GM12892 (cell line): Measurements from ENCODE around the gene SDK1.

Experiments
- POLR2A ChIP-seq: IDR thresholded peaks from 2 replicates; pipeline ENCODE4 v1.6.1; 2011; ENCODE audit warnings: low read depth, low read length, control low read depth
- POLR2AphosphoS5 ChIP-seq: IDR thresholded peaks from 2 replicates; pipeline ENCODE4 v1.6.1; 2011; ENCODE audit warnings: low read depth, low read length, control low read depth
- TAF1 ChIP-seq: IDR thresholded peaks from 2 replicates; pipeline ENCODE4 v1.6.1; 2011; ENCODE audit warnings: low read depth, mild to moderate bottlenecking, control low read depth, low read length, borderline replicate concordance

DNA sequence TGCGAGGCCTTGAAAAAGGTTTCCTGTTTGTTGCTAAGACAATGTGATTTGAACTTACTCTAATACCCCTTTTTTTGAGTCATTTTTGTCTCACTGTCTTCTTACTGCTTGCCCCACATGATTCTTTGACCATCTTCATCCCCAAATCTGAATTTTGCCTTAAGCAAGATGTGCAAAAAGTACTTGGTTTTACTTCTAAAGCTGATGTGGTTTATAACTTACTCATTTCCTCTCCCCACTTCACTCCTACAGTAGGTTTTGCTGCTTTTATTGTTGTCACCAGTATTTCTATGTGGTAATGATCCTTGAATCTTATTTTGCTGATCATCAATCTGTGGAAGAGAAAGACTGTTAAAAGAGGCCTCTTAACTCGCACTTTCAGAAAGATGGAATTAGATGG is 396.4 kb downstream of the SDK1 start:
- TF ChIP-seq POLR2A (no peak), POLR2AphosphoS5 (no peak), TAF1 (no peak)
